Tibial artery (tissue), 4 donors: Measurements from ENCODE around the gene ESPL1.

Source experiments
- DNase-seq, 2 donors: peaks; one replicate each; pipeline ENCODE4 v3.0.0-alpha.2; 2019
- H3K27ac ChIP-seq, 2 donors: fragments of 200-600 bp; sonication (generic) in 1 of 2; 1 replicate in 1 of 2; 2 replicates in 1 of 2; pipeline ENCODE4 v1.5.1; 2018 to 2019; ENCODE audit warnings: mild to moderate bottlenecking in 1 of 2
- H3K27me3 ChIP-seq, 2 donors: fragments of 200-600 bp; sonication (generic) in 1 of 2; one replicate each; pipeline versions ENCODE4 v1.5.1 to v1.6.0; 2016 to 2019
- H3K36me3 ChIP-seq, 3 donors: fragments of 200-600 bp; sonication (generic) in 2 of 3; one replicate each; pipeline ENCODE4 v1.5.1; 2016 to 2019; ENCODE audit warnings: mild to moderate bottlenecking in 2 of 3
- H3K4me1 ChIP-seq, 4 donors: fragments of 200-600 bp; sonication (generic) in 2 of 4; 1 replicate in 3 of 4; 2 replicates in 1 of 4; pipeline ENCODE4 v1.5.1; 2016 to 2019
- H3K4me3 ChIP-seq, 2 donors: fragments of 200-600 bp; sonication (generic) in 1 of 2; 1 replicate in 1 of 2; 2 replicates in 1 of 2; pipeline ENCODE4 v1.5.1; 2018 to 2019; ENCODE audit warnings: mild to moderate bottlenecking in 2 of 2
- H3K9me3 ChIP-seq, 3 donors: fragments of 200-600 bp; sonication (generic) in 1 of 3; one replicate each; pipeline ENCODE4 v1.5.1; 2016 to 2019
- intact Hi-C: fragments of 100-400 bp; cut with DNase I; formaldehyde crosslinking; loops from one replicate; pipeline ENCODE4 v1.15.0; 2023; ENCODE audit warnings: low total_unique reads
- TF ChIP-seq, protein P1 (sequence below), 2 experiments: fragments of 200-600 bp in 1 of 2; fragments of 450-650 bp in 1 of 2; IDR thresholded peaks; one replicate each; pipeline ENCODE4 v1.5.1; 2017 to 2019; ENCODE audit warnings: antibody characterized with exemption in 2 of 2, mild to moderate bottlenecking in 1 of 2, moderate library complexity in 1 of 2

Gene ESPL1

DNA sequence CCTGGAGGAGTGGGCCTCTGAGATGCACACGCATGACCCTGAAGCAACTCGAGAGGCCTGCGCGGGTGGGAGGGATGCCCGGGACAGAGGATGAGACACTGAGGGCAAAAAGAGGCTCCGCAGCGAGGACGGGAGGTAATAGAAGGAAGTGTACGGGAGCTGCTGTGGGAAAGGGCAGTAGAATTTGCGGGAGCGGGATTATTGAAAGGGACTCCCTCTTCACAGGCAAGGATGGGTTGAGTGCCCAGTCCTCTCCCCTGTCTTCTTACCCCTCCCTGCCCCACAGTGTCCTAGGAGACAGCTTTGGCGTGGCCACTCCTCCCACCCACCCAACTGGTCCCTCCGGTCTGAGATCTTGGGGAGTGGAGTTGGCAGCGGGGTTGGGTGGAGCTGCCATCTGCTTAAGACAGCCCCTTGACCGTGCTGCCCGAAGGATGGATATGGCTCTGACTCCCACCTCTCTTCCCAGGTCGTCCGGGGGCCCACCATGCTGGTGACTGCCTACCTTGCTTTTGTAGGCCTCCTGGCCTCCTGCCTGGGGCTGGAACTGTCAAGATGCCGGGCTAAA, 15.7 kb upstream of the ESPL1 start:
- intact Hi-C loops, result loop anchor here (2.0 kb wide), 1 partner anchor 32 kb away; no protein-coding TSS in a partner anchor
- peak overlapping the region; percentile 84 to 93 for H3K27ac ChIP-seq
- DNase-seq, result peak in 1 of 2 donors; percentile 71

DNA sequence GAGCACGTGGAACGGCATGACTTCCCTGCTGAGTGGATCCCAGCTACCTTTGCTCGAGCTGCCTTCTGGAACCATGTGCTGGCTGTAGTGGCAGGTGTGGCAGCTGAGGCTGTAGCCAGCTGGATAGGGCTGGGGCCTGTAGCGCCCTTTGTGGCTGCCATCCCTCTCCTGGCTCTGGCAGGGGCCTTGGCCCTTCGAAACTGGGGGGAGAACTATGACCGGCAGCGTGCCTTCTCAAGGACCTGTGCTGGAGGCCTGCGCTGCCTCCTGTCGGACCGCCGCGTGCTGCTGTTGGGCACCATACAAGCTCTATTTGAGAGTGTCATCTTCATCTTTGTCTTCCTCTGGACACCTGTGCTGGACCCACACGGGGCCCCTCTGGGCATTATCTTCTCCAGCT, 14.8 kb upstream of the ESPL1 start:
- Histone ChIP-seq H3K27me3 (no peaks in the 10 kb centered on the region), H3K36me3 (peaks cover 14 to 42% (median 17%) of the 10 kb centered on the region in 3 donors), H3K9me3 (no peaks in the 10 kb centered on the region), H3K4me1 (peaks cover 0 to 32% (median 27%) of the 10 kb centered on the region in 4 donors), H3K27ac (peak overlapping the region; percentile 84 to 93), H3K4me3 (peak overlapping the region in 1 of 2 donors; percentile 92)
- TF ChIP-seq, protein P1, sequence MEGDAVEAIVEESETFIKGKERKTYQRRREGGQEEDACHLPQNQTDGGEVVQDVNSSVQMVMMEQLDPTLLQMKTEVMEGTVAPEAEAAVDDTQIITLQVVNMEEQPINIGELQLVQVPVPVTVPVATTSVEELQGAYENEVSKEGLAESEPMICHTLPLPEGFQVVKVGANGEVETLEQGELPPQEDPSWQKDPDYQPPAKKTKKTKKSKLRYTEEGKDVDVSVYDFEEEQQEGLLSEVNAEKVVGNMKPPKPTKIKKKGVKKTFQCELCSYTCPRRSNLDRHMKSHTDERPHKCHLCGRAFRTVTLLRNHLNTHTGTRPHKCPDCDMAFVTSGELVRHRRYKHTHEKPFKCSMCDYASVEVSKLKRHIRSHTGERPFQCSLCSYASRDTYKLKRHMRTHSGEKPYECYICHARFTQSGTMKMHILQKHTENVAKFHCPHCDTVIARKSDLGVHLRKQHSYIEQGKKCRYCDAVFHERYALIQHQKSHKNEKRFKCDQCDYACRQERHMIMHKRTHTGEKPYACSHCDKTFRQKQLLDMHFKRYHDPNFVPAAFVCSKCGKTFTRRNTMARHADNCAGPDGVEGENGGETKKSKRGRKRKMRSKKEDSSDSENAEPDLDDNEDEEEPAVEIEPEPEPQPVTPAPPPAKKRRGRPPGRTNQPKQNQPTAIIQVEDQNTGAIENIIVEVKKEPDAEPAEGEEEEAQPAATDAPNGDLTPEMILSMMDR (IDR thresholded peaks at IDR 0.05), result no peak
- no peak for DNase-seq
- intact Hi-C loops, result loop anchor here (2.0 kb wide), 1 partner anchor 32 kb away; no protein-coding TSS in a partner anchor

More for the DNA sequence above, 15.7 kb upstream of the ESPL1 start:
- H3K4me3 ChIP-seq, result peak overlapping the region; percentile 92 to 94
- TF ChIP-seq, protein P1 (IDR thresholded peaks at IDR 0.05), result no peak
- no peaks in the 10 kb centered on the region for H3K9me3 ChIP-seq
- peaks cover 14 to 42% (median 17%) of the 10 kb centered on the region in 3 donors for H3K36me3 ChIP-seq
- H3K27me3 ChIP-seq, result no peaks in the 10 kb centered on the region
- peaks cover 0 to 32% (median 27%) of the 10 kb centered on the region in 4 donors for H3K4me1 ChIP-seq

DNA sequence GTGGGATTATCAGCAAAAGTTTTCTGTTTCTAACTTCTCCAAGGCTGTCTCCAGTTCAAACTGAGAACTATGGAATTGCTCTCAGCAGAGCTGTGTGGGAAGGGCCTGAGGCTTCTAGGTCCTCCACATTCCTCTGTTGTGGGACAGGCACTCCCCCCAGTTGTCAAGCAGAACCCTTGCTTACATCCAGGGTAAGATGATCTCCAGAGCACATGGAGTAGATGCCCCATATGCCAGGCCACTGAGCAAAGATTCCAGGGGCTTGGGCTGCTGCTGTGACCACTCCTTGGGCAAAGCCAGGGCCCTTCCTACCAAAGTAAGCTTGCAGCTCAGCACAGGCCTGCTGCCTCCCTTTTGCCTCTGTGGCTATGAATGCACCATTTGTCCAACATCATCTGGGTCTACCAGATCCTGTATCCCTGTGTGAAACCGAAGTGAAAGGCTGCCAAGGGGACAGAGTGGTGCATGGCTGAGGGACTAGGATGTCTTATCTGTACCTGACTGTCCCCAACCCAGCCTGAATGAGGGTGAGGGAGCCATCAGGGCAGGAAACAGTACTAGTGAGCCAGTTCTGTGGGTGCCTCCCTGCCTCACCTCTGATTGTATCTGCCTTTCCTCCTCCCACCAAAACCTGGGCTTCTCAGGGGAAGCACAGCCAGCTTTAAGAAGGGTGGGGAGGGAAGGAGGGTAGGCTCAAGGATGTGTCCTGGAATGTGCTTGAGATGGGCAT, 13.1 kb upstream of the ESPL1 start:
- intact Hi-C loops, result no loop called here
- Histone ChIP-seq H3K27ac (no peak overlapping the region), H3K4me3 (no peak overlapping the region), H3K9me3 (no peaks in the 10 kb centered on the region), H3K27me3 (no peaks in the 10 kb centered on the region), H3K36me3 (peaks cover 14 to 42% (median 17%) of the 10 kb centered on the region in 3 donors), H3K4me1 (peaks cover 0 to 32% (median 27%) of the 10 kb centered on the region in 4 donors)
- DNase-seq, result no peak
- TF ChIP-seq, protein P1 (IDR thresholded peaks at IDR 0.05), result no peak

DNA sequence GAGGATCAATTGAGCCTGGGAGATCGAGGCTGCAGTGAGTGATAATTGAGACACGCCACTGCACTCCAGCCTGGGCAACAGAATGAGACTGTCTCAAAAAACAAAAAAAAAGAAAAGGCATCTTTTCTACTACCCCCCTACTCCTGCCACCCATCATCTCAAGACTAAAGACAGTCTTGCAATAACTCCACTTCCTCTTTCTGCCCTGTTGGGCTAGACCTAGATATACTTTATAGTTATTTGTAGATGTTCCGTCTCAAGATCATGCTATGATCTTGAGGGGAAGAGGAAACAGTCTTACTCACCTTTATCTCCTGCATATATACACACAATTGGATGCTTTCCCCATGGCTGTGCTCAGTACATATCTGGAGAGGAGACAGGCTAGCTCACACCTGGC, 12.1 kb upstream of the ESPL1 start:
- TF ChIP-seq, protein P1 (IDR thresholded peaks at IDR 0.05), result no peak
- Histone ChIP-seq H3K9me3 (no peaks in the 10 kb centered on the region), H3K27ac (no peak overlapping the region), H3K27me3 (no peaks in the 10 kb centered on the region), H3K4me3 (no peak overlapping the region), H3K4me1 (peaks cover 0 to 25% (median 20%) of the 10 kb centered on the region in 4 donors), H3K36me3 (peaks cover 14 to 42% (median 17%) of the 10 kb centered on the region in 3 donors)
- no peak for DNase-seq
- intact Hi-C loops, result no loop called here

DNA sequence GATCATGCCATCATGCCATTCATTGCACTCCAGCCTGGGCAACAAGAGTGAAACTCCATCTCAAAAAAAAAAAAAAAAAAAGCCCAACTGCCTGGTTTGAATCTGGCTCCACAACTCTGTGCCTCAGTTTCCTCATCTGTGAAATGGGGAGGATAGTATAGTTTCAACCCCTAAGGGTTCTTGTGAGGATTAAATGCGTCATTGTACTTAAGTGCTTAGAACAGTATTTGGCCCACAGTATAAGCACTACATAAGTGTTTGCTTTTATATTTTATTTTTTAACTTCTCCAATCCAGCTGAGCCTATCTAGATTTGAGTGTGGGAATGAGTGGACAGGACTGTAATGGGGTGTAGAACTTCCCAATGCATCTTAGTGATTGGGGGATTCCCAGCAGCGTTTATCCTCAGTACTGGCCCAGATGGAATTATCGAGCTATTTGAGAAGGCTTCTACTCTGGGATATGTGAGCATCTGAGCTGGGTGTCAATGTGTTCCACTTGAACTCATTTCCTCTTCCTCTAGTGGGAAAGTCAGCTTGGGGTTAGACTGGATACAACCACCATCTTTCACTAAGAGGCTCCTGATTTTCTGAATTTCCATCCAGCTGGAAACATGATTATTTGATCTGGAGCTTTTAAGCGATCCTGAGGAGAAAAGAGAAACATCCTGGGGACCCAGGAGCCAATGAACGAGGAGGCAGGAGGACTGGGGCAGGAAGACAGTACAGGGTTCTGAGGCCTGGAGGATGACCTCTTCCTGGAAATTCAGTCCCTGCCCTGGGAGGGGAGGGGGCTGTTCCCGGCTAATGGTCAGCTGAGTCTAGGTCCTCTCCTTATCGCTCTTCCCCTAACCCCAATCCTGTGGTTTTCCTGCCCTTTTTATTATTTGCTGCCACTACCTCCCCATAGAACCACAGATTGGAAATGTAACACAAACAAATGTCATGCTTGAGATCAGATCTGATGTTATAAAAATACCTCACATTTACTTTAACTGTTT, 9.3 kb upstream of the ESPL1 start:
- intact Hi-C loops, result no loop called here
- DNase-seq, result no peak
- TF ChIP-seq, protein P1 (IDR thresholded peaks at IDR 0.05), result no peak
- Histone ChIP-seq H3K36me3 (peaks cover 8 to 34% (median 16%) of the 10 kb centered on the region in 3 donors), H3K4me1 (peaks cover 0 to 3% (median under 1%) of the 10 kb centered on the region in 4 donors), H3K9me3 (no peaks in the 10 kb centered on the region), H3K27ac (no peak overlapping the region), H3K4me3 (no peak overlapping the region), H3K27me3 (no peaks in the 10 kb centered on the region)
